ACC112 (cell line): Measurements from ENCODE around the gene RMND5B.
A peak's percentile ranks its signal among the peaks of the same experiment; 100 is the strongest.
"Not testable (repeated sequence)": the region's sequence is repeated elsewhere in the genome, so short reads cannot be mapped to it uniquely, and the experiment has no call there.

Experiments
- H2AFZ ChIP-seq: fragments of 200-600 bp; sonication (generic); one replicate; pipeline ENCODE4 v1.6.0; 2017; ENCODE audit warnings: antibody characterized with exemption, low read length; ENCODE audit not compliant: unreplicated experiment
- H3K27ac ChIP-seq: fragments of 200-600 bp; sonication (generic); 2 replicates; pipeline ENCODE4 v1.5.1; 2014; ENCODE audit warnings: low read depth, mild to moderate bottlenecking, antibody characterized with exemption, low read length, moderate library complexity
- H3K27me3 ChIP-seq: fragments of 200-600 bp; sonication (generic); 2 replicates; pipeline ENCODE4 v1.6.1; 2014; ENCODE audit warnings: mild to moderate bottlenecking, antibody characterized with exemption, low read length, moderate library complexity, mixed read lengths; ENCODE audit not compliant: insufficient read depth
- H3K36me3 ChIP-seq: fragments of 200-600 bp; sonication (generic); 2 replicates; pipeline ENCODE4 v1.6.1; 2016; ENCODE audit warnings: mild to moderate bottlenecking, antibody characterized with exemption, low read length, moderate library complexity, mixed read lengths; ENCODE audit not compliant: insufficient read depth
- H3K4me1 ChIP-seq: fragments of 200-600 bp; sonication (generic); one replicate; pipeline ENCODE4 v1.6.1; 2016; ENCODE audit warnings: low read length, mixed read lengths; ENCODE audit not compliant: insufficient read depth, unreplicated experiment, control insufficient read depth
- H3K4me3 ChIP-seq: fragments of 200-600 bp; sonication (generic); 2 replicates; pipeline ENCODE4 v1.5.1; 2014; ENCODE audit warnings: mild to moderate bottlenecking, low read depth, low read length
- H3K79me2 ChIP-seq: fragments of 200-600 bp; sonication (generic); one replicate; pipeline ENCODE4 v1.6.0; 2016; ENCODE audit warnings: low read length; ENCODE audit not compliant: control insufficient read depth, unreplicated experiment, insufficient read depth

Gene RMND5B, protein sequence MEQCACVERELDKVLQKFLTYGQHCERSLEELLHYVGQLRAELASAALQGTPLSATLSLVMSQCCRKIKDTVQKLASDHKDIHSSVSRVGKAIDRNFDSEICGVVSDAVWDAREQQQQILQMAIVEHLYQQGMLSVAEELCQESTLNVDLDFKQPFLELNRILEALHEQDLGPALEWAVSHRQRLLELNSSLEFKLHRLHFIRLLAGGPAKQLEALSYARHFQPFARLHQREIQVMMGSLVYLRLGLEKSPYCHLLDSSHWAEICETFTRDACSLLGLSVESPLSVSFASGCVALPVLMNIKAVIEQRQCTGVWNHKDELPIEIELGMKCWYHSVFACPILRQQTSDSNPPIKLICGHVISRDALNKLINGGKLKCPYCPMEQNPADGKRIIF

DNA sequence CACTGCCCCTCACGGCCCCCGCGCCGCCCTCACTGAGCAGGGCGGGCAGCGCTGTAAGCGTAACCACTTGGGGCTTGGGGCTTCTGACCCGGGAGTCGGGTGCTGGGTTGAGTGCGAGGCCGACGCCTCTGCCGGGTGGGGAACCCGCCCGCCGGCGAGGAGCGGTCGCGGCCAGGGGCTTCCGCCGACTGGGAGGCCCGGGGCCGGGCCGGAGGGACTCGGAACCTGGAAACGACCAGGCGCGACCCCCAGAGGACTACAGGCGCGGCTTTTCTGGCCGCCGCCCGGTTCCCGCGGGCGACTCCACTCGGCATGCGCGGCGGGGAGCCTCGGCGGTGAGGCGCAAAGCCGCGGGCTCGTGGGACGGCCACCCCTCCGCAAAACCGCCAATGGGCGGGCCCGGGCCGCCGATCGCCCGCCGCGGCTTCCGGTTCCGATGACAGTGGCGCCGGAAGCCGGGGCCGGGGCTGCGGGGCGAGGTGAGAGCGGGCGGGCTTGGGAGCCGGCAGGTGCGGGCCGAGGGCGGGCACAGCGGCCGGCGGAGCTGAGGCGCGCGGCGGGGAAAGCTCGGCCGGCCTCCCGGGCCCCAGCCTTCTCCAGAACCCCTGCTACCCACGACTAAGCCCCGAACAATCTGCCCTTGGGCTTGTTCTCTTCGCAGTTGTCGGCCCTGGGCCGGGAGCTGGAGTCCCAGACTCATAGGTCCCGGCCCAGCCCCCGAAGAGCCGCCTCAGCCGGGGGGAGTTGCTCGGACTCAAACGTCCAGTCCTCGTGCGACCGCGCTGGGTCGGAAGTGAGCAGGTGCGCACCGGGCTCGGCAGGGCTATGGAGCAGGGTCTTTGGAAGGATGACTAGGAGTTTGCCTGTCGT lies at the start of gene RMND5B:
Gene RMND5B (plus strand): TSS at position 439 of the 870 bp plus-strand sequence. CDS start 7,106 bp downstream, outside the sequence.
- no peaks in the 10 kb centered on the region for H3K27me3 ChIP-seq
- peak within 1 kb of the TSS; percentile 98 for H3K4me3 ChIP-seq
- H3K79me2 ChIP-seq, result peaks cover 4% of the 10 kb centered on the region
- peak within 1 kb of the TSS; percentile 97 for H2AFZ ChIP-seq
- no peaks in the 10 kb centered on the region for H3K4me1 ChIP-seq
- peak within 1 kb of the TSS; percentile 46; the same call in 1 of the 2 replicates for H3K27ac ChIP-seq
- no peaks in the 10 kb centered on the region for H3K36me3 ChIP-seq

DNA sequence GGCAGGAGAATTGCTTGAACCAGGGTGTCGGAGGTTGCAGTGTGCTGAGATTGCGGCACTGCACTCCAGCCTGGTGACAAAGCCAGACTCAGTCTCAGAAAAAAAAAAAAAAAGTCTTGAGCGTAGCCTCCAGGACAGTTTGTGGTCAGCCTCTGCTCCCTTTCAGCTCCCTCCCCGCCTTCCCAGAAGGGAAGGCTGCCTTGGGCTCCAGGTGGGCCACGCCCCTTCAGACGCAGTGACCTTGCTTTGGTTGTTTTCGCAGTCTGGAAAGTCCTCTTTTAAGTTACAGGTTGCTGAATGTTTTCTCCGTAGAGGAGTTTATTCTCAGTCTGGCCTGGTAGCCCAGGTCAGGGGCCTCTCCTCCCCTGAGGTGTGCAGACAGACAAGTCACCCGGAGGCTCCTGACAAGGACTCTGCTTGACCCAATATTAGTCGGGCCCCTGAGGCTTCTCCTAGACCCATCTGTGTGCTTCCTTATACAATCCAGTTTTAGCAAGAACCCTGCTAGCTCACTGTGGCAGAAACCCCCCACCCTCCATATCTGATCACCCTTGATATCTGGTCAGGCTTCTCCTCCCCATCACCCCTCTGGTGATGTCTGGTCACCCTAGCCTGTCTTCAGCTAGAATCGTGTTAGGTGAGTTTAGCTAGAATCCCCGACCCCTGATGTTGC lies 49.1 kb upstream of the RMND5B start:
- Histone ChIP-seq H3K36me3 (no peaks in the 10 kb centered on the region), H2AFZ (no peak overlapping the region), H3K4me1 (peaks cover 10% of the 10 kb centered on the region), H3K79me2 (no peaks in the 10 kb centered on the region), H3K4me3 (no peak overlapping the region), H3K27me3 (peaks cover 44% of the 10 kb centered on the region), H3K27ac (no peak overlapping the region)

DNA sequence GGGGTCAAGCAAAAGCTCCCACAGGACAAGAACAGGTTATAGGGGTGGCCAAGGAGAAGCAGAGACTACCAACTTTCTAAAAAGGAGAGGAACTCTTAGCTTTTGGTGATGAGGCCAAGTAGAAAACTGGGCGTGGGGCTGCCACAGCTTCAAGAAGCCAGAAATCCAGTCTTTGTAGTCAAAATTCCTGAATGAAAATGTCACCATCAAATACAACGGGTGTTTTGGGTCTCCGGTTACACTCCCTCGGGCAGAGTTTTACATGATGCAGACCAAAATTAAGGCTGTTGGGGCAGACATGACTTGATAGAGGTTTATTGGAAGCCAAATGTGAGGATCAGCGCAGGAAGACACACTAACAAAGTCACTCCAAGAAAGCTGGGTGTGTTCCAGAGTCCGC lies 46.9 kb upstream of the RMND5B start:
- Histone ChIP-seq H3K27me3 (peaks cover 51% of the 10 kb centered on the region), H2AFZ (no peak overlapping the region), H3K36me3 (no peaks in the 10 kb centered on the region), H3K27ac (no peak overlapping the region), H3K4me3 (no peak overlapping the region), H3K4me1 (no peaks in the 10 kb centered on the region), H3K79me2 (no peaks in the 10 kb centered on the region)

DNA sequence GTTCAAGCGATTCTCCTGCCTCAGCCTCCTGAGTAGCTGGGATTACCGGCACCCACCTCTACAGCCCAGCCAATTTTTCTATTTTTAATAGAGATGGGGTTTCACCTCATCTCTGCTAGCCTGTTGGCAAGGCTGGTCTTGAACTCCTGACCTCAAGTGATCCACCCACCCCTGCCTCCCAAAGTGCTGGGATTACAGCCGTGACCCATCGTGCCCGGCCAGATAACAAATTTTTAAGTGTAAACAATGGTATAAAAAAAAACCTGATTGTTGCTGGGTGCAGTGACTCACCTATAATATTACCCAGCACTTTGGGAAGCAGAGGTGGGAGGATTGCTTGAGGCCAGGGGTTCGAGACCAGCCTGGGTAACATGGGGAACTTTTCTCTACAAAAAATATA lies 45.5 kb upstream of the RMND5B start:
- Histone ChIP-seq H3K4me3 (no peak overlapping the region), H3K27me3 (peaks cover 46% of the 10 kb centered on the region), H3K4me1 (no peaks in the 10 kb centered on the region), H3K27ac (no peak overlapping the region), H3K79me2 (no peaks in the 10 kb centered on the region), H2AFZ (no peak overlapping the region), H3K36me3 (no peaks in the 10 kb centered on the region)

DNA sequence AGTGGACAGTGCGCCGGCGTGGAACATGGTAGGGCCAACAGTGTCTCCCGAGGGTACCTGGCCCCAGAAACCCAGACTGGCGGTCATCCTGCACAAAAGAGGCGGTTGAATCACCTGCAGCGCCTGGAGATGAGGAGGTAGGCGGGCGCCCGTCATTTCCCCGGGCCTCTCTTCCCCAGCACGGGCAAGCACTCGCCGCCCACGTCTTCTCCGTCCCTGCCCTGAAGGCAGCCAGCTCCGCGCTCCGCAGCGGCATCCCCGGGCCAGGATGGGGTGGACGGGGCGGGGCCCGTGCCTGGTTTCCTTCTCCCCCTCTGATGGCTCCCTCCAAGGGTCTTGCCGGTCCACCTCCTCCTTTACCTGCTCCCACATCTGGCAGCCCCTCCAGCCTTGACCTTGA lies 44.5 kb upstream of the RMND5B start:
- Histone ChIP-seq H2AFZ (no peak overlapping the region), H3K27ac (no peak overlapping the region), H3K79me2 (no peaks in the 10 kb centered on the region), H3K27me3 (peaks cover 44% of the 10 kb centered on the region), H3K4me3 (no peak overlapping the region), H3K4me1 (no peaks in the 10 kb centered on the region), H3K36me3 (no peaks in the 10 kb centered on the region)

DNA sequence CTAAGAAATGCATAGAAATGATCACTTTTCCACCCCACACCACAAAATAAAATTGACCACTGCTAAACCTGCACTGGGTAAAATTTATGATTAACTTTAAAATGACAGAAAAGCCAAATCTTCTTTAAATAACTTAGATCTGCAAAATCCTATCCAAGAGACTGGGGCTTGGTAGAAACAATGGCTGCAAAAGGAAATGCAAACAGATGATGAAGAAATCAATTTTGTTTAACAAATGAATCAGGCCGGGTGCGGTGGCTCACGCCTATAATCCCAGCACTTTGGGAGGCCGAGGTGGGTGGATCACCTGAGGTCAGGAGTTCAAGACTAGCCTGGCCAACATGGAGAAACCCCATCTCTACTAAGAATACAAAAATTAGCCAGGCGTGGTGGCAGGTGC lies 43.6 kb upstream of the RMND5B start:
- not testable (repeated sequence) for H3K4me3 ChIP-seq, H3K4me1 ChIP-seq, H3K27ac ChIP-seq, H3K79me2 ChIP-seq, H3K36me3 ChIP-seq, H2AFZ ChIP-seq
- peaks cover 38% of the 10 kb centered on the region for H3K27me3 ChIP-seq

DNA sequence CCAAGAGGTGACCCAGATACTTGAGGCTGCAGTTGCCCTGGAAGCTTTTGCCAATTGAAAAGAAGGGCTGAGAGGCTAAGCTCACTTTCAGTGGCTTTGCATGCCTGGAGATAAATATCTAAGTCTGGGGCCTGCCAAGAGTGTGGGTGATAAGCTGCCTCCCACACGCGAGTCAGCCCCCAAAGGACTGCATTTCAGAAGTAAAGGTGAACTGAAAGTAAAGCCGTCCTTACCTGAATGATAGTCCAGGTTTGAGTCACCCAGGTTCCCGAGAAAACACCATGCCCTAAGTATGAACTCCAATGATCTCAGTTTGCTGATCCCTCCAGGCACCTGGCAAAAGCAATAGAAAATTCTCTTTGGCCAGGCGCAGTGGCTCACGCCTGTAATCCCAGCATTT lies 40.0 kb upstream of the RMND5B start:
- Histone ChIP-seq H2AFZ (no peak overlapping the region), H3K4me1 (no peaks in the 10 kb centered on the region), H3K36me3 (no peaks in the 10 kb centered on the region), H3K79me2 (no peaks in the 10 kb centered on the region), H3K27ac (no peak overlapping the region), H3K4me3 (no peak overlapping the region), H3K27me3 (peaks cover 26% of the 10 kb centered on the region)

DNA sequence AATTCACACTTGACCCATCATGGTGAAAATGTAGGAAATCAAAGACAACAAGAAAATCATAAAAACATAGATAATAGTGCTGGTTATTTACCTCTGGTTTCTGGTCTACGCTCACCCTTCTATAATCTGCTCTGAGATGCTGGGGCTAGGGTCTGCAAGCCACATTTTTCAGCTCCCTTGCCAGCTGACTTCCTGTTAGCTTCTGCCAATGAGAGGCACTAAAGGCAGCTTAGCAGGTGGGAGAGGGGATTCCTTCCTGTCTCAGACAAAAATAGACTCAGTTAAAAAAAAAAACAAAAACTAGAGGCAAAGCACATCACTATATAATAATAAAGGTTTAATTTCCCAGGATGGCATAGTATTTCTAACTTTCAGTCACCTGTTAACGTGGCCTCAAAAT lies 37.7 kb upstream of the RMND5B start:
- Histone ChIP-seq H3K36me3 (no peaks in the 10 kb centered on the region), H2AFZ (no peak overlapping the region), H3K27ac (no peak overlapping the region), H3K79me2 (no peaks in the 10 kb centered on the region), H3K4me1 (no peaks in the 10 kb centered on the region), H3K4me3 (no peak overlapping the region), H3K27me3 (peaks cover 15% of the 10 kb centered on the region)

DNA sequence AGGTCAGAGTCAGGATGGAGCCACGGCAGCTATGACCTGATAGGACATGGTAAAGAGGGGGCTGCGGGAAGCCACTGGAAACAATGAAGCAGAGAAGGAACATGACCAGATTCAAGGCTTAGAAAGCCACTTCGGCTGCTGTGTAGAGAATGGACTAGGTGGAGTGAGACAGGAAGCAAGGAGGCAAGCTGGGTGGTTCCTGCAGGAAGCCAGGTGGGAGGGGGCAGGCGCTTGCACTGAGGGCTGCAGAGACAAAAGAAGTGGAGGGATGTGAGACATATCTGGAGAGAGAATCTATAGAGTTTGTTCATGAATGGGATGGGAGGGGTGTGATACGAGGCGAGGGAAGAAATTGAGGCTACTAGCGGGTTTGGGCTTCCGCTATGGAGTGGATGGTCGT lies 36.5 kb upstream of the RMND5B start:
- Histone ChIP-seq H3K4me1 (no peaks in the 10 kb centered on the region), H2AFZ (no peak overlapping the region), H3K36me3 (no peaks in the 10 kb centered on the region), H3K79me2 (no peaks in the 10 kb centered on the region), H3K27me3 (peaks cover 12% of the 10 kb centered on the region), H3K4me3 (no peak overlapping the region), H3K27ac (no peak overlapping the region)

DNA sequence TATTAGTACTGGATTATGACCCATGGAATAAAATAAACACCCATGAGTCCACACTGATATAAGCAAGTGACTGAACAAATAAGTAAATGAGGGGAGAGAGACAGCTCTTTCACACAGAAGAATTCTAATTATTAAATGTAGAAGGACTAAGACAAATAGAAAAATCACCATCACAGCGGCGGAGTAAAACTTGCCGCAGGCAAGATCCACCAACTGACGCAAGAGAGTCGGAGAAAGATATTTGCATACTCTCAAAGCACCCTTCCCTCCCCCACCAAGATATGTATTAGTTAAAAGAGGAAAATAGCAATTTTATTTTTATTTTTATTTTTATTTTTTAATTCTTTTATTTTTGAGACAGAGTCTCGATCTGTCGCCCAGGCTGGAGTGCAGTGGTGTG lies 32.1 kb upstream of the RMND5B start:
- Histone ChIP-seq H3K4me1 (no peaks in the 10 kb centered on the region), H3K27me3 (0 out of 2 replicates have a peak, but pooled peaks cover 4% of the 10 kb centered on the region)

More for the DNA sequence above, 32.1 kb upstream of the RMND5B start:
- Histone ChIP-seq H3K27ac (no peak overlapping the region), H3K4me3 (no peak overlapping the region), H3K36me3 (no peaks in the 10 kb centered on the region), H3K79me2 (no peaks in the 10 kb centered on the region), H2AFZ (no peak overlapping the region)
